BE2C (cell line): ENCODE measurements around the gene ATP6V0B.

ENCODE experiments used
- DNase-seq: peaks from one replicate; pipeline ENCODE4 v3.0.0-alpha.2; 2020
- H3K27me3 ChIP-seq: fragments of 250-450 bp; sonication (Bioruptor Pico); 2 replicates; pipeline ENCODE4 v1.5.1; 2020; ENCODE audit warnings: mild to moderate bottlenecking
- H3K36me3 ChIP-seq: fragments of 250-450 bp; sonication (Bioruptor Pico); 2 replicates; pipeline ENCODE4 v1.5.1; 2020; ENCODE audit warnings: mild to moderate bottlenecking
- H3K4me1 ChIP-seq: fragments of 250-450 bp; sonication (Bioruptor Pico); 2 replicates; pipeline ENCODE4 v1.5.1; 2020
- H3K4me3 ChIP-seq: 2 replicates; pipeline ENCODE4 v1.5.1; 2011; ENCODE audit warnings: low read depth, low read length
- H3K9me3 ChIP-seq: fragments of 250-450 bp; sonication (Bioruptor Pico); 2 replicates; pipeline ENCODE4 v1.5.1; 2020
- TF ChIP-seq, protein P1 (sequence below): IDR thresholded peaks from 2 replicates; pipeline ENCODE4 v1.5.1; 2012; ENCODE audit warnings: mild to moderate bottlenecking, low read depth, low read length

The ATP6V0B gene

DNA sequence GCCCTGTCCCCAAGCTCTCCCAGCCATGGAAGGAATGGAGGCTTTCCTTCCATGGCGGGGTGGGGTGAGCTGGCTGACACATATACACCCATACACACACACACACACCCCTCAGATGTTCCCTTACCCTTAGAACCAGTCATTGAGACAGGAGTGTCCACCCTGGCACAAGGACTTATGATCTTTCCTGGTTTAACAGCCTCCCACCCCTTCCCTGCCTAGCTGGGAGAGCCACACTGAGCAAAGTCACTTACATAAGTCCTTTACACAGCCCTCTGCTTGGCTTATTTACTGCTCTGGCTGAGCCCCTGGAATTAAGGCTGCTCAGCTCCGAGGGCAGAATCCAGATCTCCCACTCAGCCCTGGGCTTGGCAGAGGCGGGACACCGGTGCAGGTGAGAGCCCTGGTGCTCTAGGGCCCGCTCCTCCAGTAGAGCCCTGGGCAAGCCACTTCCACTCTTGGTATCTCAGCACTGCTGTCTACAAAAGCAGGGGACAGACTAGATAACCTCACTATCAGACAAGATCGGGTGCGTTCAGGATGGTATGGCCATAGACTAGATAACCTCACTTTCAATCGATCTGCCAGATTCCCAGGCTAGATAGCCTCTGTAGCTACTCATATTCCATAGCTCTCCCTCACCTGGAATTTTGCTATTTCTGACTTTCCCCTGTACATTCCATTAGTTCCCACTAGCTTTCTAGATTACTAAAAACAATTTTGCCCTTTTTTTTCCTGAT, 39.8 kb downstream of the ATP6V0B start:
- H3K9me3 ChIP-seq = no peaks in the 10 kb centered on the region
- H3K4me1 ChIP-seq = no peaks in the 10 kb centered on the region
- no peaks in the 10 kb centered on the region for H3K36me3 ChIP-seq
- no peak overlapping the region for H3K4me3 ChIP-seq
- no peaks in the 10 kb centered on the region for H3K27me3 ChIP-seq
- TF ChIP-seq, protein P1, sequence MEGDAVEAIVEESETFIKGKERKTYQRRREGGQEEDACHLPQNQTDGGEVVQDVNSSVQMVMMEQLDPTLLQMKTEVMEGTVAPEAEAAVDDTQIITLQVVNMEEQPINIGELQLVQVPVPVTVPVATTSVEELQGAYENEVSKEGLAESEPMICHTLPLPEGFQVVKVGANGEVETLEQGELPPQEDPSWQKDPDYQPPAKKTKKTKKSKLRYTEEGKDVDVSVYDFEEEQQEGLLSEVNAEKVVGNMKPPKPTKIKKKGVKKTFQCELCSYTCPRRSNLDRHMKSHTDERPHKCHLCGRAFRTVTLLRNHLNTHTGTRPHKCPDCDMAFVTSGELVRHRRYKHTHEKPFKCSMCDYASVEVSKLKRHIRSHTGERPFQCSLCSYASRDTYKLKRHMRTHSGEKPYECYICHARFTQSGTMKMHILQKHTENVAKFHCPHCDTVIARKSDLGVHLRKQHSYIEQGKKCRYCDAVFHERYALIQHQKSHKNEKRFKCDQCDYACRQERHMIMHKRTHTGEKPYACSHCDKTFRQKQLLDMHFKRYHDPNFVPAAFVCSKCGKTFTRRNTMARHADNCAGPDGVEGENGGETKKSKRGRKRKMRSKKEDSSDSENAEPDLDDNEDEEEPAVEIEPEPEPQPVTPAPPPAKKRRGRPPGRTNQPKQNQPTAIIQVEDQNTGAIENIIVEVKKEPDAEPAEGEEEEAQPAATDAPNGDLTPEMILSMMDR = no peak
- no peak for DNase-seq

DNA sequence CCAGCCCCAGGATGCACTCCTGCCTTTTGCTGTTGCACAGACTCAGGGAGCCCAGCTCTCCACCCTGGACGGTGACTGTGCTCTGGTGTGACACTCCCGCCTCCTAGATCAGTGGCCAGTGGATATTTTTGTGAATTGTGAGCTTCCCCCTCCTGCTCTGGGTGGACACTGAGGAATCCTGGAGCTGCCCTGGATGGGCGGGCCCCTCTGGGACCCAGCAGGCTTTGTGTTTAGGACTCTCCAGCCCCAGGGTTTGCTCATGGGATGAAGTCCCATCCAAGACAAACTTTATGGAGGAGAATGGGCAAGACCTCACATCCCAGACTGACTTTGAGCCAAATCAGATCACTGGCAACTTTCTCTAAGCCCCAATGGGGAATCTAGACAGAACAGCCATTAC, 40.4 kb downstream of the ATP6V0B start:
- H3K27me3 ChIP-seq = no peaks in the 10 kb centered on the region
- no peaks in the 10 kb centered on the region for H3K9me3 ChIP-seq
- H3K4me1 ChIP-seq = no peaks in the 10 kb centered on the region
- TF ChIP-seq, protein P1 = no peak
- no peaks in the 10 kb centered on the region for H3K36me3 ChIP-seq
- H3K4me3 ChIP-seq = no peak overlapping the region
- DNase-seq = no peak

DNA sequence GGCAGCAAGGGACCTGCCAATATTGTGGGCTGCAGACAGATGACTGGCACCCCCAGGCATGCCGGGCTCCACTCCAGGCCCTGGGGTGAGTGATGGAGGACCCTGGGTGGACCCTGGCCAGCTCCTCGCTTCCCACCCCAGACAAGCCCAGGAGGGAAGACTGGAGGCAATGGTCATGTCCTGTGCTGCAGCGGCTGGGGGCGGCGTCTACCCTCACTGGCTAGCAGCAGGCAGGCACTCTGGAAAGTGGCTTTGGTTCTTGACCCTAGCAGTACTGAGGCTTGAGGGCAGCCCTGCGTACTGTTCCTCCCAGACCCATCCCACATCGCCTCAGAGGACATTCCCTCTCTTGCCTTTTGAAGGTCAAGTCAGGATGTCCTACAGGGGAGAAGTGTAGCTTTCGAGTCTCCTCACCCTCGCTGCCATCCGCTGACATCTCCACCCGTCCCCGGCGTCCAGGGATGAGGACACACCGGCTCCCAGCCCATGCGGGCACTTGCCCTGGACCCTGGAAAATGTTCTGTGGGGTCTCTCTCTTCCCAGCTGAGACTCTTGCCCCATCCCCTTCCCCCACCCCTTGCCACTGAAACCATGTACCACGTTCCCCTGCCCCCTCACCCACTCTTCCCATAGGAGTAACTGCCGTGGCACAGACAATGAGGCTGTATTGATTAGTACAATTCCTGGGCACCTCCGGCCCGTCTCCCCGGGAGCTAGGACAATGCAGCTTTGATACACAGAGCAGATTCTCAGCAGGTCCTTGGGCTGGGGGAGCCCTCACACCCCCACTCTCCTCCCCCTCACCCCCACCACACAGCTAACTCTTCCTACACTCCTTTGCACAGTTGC, 41.5 kb downstream of the ATP6V0B start:
- no peaks in the 10 kb centered on the region for H3K9me3 ChIP-seq
- H3K27me3 ChIP-seq = no peaks in the 10 kb centered on the region
- TF ChIP-seq, protein P1 = no peak
- no peaks in the 10 kb centered on the region for H3K4me1 ChIP-seq
- no peaks in the 10 kb centered on the region for H3K36me3 ChIP-seq
- no peak for DNase-seq
- no peak overlapping the region for H3K4me3 ChIP-seq

- Histone ChIP-seq H3K4me1 (no peaks in the 10 kb centered on the region), H3K36me3 (no peaks in the 10 kb centered on the region), H3K4me3 (no peak overlapping the region), H3K27me3 (no peaks in the 10 kb centered on the region), H3K9me3 (no peaks in the 10 kb centered on the region)
- TF ChIP-seq, protein P1 = no peak
- no peak for DNase-seq
Observed at GRCh38 chr1:44016890-44017400, 42.2 kb downstream of the ATP6V0B start.

- no peak overlapping the region for H3K4me3 ChIP-seq
- H3K9me3 ChIP-seq = no peaks in the 10 kb centered on the region
- no peaks in the 10 kb centered on the region; the same call in 1 of the 2 replicates for H3K4me1 ChIP-seq
- no peaks in the 10 kb centered on the region for H3K27me3 ChIP-seq
- no peaks in the 10 kb centered on the region for H3K36me3 ChIP-seq
- TF ChIP-seq, protein P1 = no peak
- DNase-seq = no peak
Observed at GRCh38 chr1:44019466-44019948, 44.7 kb downstream of the ATP6V0B start.
